Measurements from ENCODE around the gene IPCEF1. TPM values are rescaled to one million over a fixed set of nuclear protein-coding genes. Genes with fewer than 3 reads are reported as not detected.

IPCEF1 gene
- total RNA-seq, 1 experiment from 2014 or later: 0.13 TPM

DNA sequence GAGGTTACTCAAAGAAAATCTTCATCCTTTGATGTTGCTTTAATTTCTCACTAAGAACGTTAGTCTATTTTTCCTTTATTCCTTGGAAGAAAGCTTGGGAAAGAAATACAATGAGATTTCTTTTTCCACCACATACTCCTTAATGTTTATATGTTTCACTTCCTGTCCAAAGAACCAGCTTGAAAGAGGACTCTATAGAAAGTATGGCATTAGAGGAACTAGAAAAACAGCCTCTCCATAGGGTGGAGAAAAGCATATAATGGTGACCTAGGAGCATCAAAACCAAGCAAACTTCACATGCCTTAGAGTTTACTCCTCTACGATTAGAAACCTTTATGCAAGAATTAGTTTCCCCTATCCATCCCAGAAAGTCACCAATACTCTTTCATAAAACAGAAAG is 186.5 kb downstream of the IPCEF1 start:
- in situ Hi-C loops (cut with HindIII; ENCODE audit: low pct_unique_long_range_greater_than_20kb, low sequenced_read_pairs): no loop called here

DNA sequence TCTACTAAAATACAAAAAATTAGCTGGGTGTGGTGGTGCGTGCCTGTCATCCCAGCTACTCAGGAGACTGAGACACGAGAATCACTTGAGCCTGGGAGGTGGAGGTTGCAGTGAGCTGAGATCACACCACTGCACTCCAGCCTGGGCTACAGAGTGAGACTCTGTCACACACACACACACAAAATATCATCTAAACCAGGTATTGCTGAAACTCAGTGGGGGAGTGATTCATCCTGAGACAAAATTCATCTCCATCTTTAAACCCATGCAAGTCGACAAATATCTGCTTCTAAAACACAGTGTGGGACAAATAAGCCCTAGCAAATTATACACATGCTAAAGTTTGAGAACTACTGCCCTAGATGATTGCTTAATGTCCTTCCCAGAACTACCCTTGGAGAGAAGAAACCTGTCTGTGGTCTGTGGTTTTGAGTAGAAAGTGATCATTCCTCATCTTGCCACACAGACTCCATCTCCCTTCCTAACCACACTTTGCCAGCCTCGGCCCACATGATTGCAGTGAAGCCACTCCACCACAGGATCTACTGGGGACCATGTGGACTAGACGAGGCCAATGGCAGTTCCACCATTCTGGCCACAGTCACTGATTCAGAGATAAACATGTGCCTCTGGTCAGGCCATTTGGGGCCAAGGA is 187.3 kb downstream of the IPCEF1 start:
- no peak for DNase-seq (ENCODE audit: low read depth, low spot score)
- in situ Hi-C loops (cut with HindIII; ENCODE audit: low pct_unique_long_range_greater_than_20kb, low sequenced_read_pairs): no loop called here

More for the DNA sequence above, 186.5 kb downstream of the IPCEF1 start:
- DNase-seq (ENCODE audit: low read depth, low spot score): no peak

DNA sequence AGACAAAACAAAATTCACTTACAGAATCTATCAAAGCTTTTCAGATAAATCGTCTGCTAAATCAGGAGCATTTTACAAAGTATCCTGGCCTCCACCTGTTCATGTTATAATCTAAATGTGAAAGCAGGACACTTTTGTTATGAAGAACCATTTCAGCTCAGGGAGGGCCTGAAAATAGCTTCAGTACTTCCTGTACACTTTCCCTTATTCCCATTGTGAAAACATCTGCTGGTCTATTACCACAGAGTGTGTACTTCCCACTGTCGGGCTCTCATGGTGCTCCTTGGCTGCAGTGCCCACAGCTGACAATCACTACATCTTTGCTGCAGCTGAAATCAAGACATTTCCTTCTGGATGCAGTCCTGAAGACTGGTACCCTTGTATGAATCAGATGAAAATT is 189.5 kb downstream of the IPCEF1 start:
- no peak for DNase-seq (ENCODE audit: low read depth, low spot score)
- in situ Hi-C loops (cut with HindIII; ENCODE audit: low pct_unique_long_range_greater_than_20kb, low sequenced_read_pairs): no loop called here

DNA sequence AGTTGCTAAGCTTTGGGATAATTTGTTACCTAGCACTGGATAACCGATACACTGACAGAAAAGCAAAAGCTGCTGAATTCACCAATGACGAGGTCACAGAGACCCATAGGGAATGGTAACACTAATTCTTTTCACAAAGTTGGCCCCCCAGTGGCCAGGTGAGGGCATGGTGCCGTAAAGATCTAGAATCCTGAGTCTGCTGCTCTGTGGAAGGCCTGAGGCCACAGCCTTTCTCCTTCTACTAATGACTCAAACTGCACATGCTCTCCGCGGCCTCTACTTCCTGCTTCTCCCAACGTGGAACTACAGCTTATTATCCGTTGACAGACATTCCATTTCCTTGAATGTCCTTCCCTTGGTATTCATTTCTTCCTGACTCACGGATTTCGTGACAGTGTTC is 190.5 kb downstream of the IPCEF1 start:
- in situ Hi-C loops (cut with HindIII; ENCODE audit: low pct_unique_long_range_greater_than_20kb, low sequenced_read_pairs): no loop called here

DNA sequence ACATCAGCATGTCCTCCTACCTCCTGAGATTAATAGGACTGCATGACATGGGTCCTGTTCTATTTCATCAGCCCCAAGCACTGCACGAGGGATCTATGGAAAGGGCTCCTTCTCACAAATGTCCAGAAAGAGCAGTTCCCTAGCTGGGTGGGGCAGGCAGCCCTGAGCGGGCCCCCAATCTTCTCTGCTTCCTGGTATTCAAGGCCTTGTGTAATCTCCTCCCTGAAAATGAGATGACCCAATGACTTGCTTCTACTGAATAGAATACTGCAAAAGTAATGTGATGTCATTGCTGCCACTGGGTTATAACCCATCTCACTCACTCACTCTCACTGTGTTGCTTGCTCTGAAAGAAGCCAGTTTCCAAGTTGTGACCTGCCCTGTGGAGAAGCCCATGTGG is 191.1 kb downstream of the IPCEF1 start:
- no peak for DNase-seq (ENCODE audit: low read depth, low spot score)
- in situ Hi-C loops (cut with HindIII; ENCODE audit: low pct_unique_long_range_greater_than_20kb, low sequenced_read_pairs): no loop called here

More for the DNA sequence above, 190.5 kb downstream of the IPCEF1 start:
- no peak for DNase-seq (ENCODE audit: low read depth, low spot score)

DNA sequence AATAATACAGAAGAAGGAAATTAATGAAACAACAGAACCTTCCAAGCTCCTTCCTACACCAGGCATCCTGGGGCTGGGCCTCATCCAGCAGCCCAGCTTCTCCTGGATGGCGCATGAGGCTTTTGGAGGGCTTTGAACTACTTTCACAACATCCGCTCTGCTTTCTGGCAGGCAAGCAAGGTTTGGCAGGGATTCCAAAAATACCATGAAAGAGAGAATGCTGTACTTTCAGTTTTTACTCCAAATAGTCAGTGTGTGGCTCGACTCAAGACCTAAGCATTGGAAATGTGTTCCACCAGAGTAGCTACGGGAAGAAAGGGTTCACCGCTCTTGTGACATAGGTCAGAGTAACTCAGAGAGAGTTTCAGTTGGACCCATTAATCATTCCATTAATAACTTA is 192.2 kb downstream of the IPCEF1 start:
- DNase-seq (ENCODE audit: low read depth, low spot score): no peak
- in situ Hi-C loops (cut with HindIII; ENCODE audit: low pct_unique_long_range_greater_than_20kb, low sequenced_read_pairs): no loop called here

DNA sequence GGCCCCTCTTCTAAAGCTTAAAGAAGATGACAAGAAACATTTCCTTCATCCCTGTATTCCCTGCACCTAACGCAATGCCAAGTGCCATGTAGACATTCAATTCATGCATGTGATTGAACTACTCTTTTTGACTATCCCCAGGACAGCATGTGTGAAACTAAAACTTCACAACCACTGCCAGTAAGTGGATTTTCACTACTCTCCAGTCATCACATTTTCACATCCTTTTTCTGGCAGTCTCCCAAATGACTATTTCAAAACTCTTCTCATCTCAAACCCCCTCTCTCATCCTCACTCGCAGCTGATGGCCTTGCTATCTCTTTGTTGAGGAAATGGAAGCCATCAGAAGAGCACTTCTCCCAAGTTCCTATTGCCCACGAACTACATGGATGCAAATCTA is 194.9 kb downstream of the IPCEF1 start:
- in situ Hi-C loops (cut with HindIII; ENCODE audit: low pct_unique_long_range_greater_than_20kb, low sequenced_read_pairs): no loop called here
- DNase-seq (ENCODE audit: low read depth, low spot score): no peak

DNA sequence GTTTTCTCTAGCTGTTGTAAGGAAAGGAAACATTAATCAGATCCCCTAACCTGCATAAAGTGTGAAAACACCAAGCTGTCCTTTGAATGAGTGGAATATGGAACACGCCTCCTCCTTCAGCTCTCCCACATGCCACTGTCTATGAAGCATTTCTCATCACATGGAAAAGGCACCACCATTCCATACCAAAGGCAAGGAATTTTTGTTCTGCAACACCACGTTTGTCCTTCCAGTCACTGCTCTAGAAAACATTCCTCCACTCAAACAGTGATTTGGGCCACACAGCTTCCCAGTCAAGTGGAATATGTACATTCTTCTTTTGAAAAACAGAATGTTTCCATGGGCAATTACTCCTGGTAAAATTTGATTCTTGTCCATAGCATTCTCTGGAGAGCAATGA is 197.5 kb downstream of the IPCEF1 start:
- no peak for DNase-seq (ENCODE audit: low read depth, low spot score)
- in situ Hi-C loops (cut with HindIII; ENCODE audit: low pct_unique_long_range_greater_than_20kb, low sequenced_read_pairs): no loop called here

DNA sequence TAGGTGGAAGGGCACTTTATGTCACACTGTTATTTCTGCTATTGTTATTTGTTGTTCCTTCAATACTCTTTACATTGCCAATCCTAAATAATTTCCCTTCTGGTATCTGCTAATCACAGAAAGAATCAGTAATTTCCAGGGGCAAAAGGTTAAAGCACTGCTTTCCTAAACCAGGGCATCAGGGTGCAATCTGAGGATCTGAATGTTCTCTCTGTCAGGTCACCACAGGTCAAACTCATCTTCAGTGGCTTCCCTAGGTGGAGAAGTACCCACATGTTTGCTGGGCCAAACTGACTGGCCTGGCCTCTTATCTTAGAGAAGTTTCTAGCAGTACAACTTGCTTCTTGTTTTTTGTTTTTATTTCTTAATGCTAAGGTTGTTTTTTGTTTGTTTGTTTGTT is 198.9 kb downstream of the IPCEF1 start:
- DNase-seq (ENCODE audit: low read depth, low spot score): no peak
- in situ Hi-C loops (cut with HindIII; ENCODE audit: low pct_unique_long_range_greater_than_20kb, low sequenced_read_pairs): no loop called here

DNA sequence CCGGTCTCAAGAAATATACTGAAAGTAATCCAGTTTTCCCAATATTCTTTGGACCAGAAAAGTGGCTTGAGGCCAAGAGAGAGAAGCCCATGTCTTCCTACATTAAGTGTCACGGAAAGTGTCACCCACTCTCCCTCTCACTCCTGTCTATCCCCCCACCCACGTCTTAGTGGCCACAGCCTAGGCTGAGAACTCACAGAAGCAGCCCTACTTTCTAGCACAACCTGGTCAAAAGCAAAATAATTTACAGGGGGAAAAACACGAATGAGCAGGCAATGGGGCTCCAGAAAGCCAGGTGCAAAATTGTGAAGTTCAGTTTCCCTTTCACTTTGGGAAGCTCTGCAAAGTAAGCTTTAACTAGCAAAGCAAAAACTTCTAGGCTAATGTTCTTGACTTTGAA is 199.5 kb downstream of the IPCEF1 start:
- in situ Hi-C loops (cut with HindIII; ENCODE audit: low pct_unique_long_range_greater_than_20kb, low sequenced_read_pairs): no loop called here
- DNase-seq (ENCODE audit: low read depth, low spot score): no peak

DNA sequence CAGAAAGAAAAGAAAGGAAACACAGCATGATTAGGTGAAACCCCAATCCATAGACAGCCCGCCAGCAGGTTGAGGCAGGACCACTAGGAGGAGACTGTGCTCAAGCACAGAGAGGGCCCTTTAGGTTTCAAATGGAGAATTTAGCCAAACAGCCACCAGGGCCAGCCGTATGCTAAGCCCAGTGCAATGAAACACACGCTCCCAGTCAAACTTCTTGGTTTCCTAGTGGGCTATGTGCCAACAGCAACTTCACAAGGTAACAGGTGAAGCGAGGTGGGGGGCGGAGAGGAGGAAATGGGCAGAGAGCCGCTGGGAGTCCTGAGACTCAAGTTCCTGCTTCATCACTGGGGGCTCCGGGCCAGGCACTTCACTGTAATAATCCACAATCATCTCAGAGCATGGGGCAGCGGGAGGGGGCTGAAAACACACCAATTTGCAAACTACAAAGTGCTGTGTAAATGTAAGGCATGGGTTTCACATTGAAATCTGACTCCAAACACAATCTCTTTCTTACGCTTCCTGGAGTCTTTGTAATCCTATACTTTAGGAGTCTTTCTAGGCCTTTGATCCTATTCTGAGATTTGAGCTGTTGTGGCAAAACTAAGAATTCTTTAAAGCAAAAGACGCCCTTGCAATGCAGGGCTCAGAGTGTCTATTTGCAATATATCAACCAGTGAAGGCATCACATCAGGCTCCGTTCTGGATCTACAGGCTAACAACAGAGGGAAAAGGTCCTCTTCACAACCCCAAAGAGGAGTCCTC is 200.3 kb downstream of the IPCEF1 start:
- peak; percentile 71 for DNase-seq (ENCODE audit: low read depth, low spot score)
- in situ Hi-C loops (cut with HindIII; ENCODE audit: low pct_unique_long_range_greater_than_20kb, low sequenced_read_pairs): no loop called here

DNA sequence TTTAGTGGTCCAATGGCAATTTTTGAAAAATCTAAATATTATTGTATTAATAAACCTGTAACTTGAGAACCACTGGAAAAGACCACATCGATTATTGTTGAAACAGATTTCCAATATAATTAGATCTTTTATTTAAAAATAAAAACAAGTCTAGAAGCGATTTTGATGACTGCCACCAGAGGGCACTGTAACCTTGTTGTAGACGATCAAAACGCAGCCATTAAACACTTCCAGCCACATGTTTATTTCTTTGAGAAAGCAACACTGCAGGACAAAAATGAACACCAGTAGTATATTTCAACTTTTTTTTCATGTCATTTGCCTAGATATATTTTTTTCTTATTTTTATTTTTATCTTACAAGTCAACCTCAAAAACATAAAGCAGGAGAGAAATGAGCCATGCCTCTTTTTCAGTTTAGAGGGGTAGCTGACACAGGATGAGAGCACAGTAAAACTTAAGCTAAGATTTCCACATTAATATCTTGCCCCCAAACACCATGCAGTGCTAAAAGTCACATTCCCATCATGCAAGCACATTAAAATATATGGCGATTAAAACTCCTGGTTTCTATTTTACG is 202.1 kb downstream of the IPCEF1 start:
- in situ Hi-C loops (cut with HindIII; ENCODE audit: low pct_unique_long_range_greater_than_20kb, low sequenced_read_pairs): no loop called here

DNA sequence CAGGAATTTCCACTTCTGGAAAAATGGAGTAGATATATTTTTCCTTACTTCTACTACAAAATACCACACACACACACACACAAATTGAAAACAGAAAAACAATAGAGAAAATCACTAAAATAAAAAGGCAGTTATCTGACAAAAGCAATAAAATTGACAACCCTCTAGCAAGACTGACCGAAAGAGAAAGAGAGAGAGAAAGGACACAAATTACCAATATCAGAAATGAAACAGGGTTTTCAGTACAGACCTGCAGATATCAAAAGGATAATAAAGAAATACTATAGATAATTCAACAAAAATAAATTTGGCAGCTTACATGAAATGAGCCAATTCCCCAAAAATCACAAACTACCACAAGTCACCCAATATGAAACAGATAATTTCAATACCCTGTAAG is 212.8 kb downstream of the IPCEF1 start:
- no peak for DNase-seq (ENCODE audit: low read depth, low spot score)
- in situ Hi-C loops (cut with HindIII; ENCODE audit: low pct_unique_long_range_greater_than_20kb, low sequenced_read_pairs): no loop called here

More for the DNA sequence above, 202.1 kb downstream of the IPCEF1 start:
- peak; percentile 63 for DNase-seq (ENCODE audit: low read depth, low spot score)

DNA sequence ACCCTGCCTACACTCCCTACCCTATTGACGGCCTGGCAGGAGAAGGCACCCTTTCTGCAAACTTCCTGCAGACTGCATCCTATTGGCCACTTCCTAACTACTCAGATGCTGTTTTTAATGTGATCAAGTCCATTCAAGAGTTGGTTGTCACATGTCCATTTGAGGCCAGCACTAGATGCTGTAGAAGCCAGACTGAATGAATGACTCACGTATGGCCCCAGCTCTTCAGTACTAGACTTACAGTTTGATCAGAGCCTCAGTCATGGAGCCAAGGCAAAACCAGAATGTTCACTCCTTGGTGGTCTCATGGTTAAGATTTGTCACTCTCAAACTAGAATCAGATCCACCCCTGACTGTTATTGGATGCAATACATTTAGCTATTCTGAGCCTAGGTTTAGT is 215.9 kb downstream of the IPCEF1 start:
- in situ Hi-C loops (cut with HindIII; ENCODE audit: low pct_unique_long_range_greater_than_20kb, low sequenced_read_pairs): no loop called here
- DNase-seq (ENCODE audit: low read depth, low spot score): no peak

DNA sequence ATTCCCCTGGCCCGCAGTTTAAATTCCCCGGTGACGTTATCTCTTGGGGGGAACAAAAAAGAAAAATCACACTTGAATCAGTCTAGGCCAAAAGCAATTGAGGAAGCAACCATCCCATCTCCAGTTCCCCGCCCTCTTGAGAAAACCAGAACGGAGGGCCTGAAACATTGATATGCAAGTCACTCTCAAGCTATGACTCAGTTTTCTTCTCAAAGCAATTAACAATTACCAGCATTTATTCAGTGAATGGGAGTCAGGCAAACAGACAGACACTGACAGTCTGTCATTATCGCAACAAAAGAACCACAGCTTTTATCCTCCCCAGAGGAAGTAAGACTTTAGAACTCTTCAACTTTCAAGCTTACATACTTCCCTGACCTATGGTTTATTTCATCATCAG is 216.7 kb downstream of the IPCEF1 start:
- in situ Hi-C loops (cut with HindIII; ENCODE audit: low pct_unique_long_range_greater_than_20kb, low sequenced_read_pairs): no loop called here
- DNase-seq (ENCODE audit: low read depth, low spot score): no peak

DNA sequence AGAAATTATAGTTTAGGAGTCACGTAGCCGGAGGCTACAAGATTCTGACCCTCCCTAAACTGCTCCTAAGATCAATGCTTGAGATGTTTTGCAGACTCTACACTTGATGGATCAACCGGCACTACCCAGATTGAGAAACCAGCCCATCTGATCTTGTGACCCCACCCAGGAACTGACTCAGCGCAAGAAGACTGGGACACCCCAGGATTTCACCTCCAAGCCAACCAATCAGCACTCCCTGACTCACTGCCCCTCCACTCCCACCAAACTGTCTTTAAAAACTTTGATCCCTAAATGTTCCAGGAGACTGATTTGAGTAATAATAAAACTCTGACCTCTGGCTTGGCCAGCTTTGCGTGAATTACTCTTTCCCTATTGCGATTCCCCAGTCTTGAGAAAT is 217.8 kb downstream of the IPCEF1 start:
- in situ Hi-C loops (cut with HindIII; ENCODE audit: low pct_unique_long_range_greater_than_20kb, low sequenced_read_pairs): no loop called here
- no peak for DNase-seq (ENCODE audit: low read depth, low spot score)

DNA sequence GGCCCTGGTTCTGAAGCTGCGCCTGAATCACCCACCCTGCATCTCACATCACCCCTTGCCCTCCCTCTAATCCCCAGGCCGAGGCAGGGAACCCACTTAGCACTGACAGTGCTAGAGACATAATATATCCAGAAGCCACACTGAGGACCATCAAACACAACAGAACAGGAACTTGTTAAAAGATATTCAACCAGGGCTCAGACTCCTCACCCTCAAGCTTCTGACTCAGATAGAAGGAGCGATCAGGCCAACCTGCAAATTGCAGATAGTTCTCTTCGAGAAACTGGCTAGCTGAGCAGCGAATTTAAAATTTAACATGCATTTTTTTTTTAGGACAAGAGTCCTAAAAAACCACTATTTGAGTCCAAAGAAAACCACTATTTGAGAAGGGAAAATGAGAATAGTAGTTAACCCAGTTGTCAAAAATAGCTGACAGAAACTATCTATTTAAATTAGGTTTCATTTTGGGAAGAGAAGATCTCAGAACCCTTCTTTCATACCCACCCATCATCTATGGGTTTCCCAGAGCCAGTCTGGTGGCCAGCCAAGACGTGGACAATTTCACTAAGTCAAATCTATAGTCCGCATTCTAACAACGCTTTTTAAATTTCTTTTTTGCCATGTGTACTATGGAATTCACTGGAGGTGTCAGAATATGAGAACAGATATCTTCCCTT is 222.0 kb downstream of the IPCEF1 start:
- in situ Hi-C loops (cut with HindIII; ENCODE audit: low pct_unique_long_range_greater_than_20kb, low sequenced_read_pairs): no loop called here
- DNase-seq (ENCODE audit: low read depth, low spot score): no peak

DNA sequence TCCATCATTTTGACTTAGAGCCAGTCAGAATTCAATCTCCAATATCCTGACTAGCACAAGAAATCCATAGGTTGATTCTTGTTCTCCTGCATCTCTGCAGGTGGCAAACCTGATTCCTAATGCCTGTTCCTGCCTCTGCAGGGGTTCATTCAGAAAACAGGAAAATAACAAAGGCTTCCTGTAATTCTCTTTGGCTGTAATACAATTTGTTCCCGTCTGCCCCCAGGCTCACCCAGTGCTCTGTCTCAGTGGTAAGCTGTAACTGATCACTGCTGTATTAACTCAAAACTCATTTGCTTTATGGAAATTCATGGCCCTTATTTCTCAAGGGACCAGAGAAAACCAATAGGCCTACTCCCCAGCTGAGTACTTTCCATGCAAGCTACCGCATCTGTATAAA is 228.9 kb downstream of the IPCEF1 start:
- in situ Hi-C loops (cut with HindIII; ENCODE audit: low pct_unique_long_range_greater_than_20kb, low sequenced_read_pairs): no loop called here
- DNase-seq (ENCODE audit: low read depth, low spot score): peak; percentile 5
